Esophagus muscularis mucosa (tissue), 3 donors: ENCODE measurements around the gene AUTS2.

Experiments
- POLR2A ChIP-seq: fragments of 450-650 bp; IDR thresholded peaks from one replicate; pipeline ENCODE4 v1.6.1; 2017; ENCODE audit warnings: antibody characterized with exemption, moderate library complexity, mild to moderate bottlenecking, low read depth
- POLR2AphosphoS5 ChIP-seq, 2 donors: sonication (generic); formaldehyde crosslinking; IDR thresholded peaks; one replicate each; pipeline ENCODE4 v1.6.1; 2017; ENCODE audit warnings: antibody characterized with exemption in 2 of 2
- TF ChIP-seq, protein P1 (sequence below), 3 experiments: fragments of 200-600 bp in 2 of 3; fragments of 450-650 bp in 1 of 3; sonication (generic) in 2 of 3; IDR thresholded peaks; one replicate each; pipeline ENCODE4 v1.5.1; 2017 to 2019; ENCODE audit warnings: antibody characterized with exemption in 3 of 3, mild to moderate bottlenecking in 2 of 3, moderate library complexity in 1 of 3

DNA sequence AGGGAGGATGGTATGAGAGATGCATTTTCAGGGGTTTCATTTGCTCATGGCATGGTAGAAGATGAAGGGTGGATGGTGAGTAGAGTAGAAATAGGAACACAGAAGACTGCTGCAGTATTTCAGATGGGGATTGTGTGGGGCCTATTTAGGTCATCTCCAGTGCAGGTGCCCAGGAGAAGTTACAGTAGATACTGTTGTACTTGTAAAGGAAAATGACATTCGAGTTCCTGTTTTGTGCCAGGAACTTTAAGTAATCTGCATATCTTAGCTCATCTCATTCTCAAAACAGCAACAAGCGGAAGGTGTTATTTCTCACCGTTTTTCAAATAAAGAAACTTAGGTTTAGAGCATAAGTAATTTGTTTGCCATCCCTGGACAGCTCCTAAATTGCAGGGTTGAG lies 156.2 kb downstream of the AUTS2 start:
- TF ChIP-seq, protein P1, sequence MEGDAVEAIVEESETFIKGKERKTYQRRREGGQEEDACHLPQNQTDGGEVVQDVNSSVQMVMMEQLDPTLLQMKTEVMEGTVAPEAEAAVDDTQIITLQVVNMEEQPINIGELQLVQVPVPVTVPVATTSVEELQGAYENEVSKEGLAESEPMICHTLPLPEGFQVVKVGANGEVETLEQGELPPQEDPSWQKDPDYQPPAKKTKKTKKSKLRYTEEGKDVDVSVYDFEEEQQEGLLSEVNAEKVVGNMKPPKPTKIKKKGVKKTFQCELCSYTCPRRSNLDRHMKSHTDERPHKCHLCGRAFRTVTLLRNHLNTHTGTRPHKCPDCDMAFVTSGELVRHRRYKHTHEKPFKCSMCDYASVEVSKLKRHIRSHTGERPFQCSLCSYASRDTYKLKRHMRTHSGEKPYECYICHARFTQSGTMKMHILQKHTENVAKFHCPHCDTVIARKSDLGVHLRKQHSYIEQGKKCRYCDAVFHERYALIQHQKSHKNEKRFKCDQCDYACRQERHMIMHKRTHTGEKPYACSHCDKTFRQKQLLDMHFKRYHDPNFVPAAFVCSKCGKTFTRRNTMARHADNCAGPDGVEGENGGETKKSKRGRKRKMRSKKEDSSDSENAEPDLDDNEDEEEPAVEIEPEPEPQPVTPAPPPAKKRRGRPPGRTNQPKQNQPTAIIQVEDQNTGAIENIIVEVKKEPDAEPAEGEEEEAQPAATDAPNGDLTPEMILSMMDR (IDR thresholded peaks at IDR 0.05), result no peak
- TF ChIP-seq POLR2A (no peak), POLR2AphosphoS5 (IDR thresholded peaks at IDR 0.05) (no peak)
